Gastroesophageal sphincter (tissue), 4 donors: ENCODE measurements around the gene PYGB. TPM values are rescaled to one million over a fixed set of nuclear protein-coding genes. Genes with fewer than 3 reads are reported as not detected.

ENCODE experiments used
- ATAC-seq: fragments of 150-250 bp; one replicate; pipeline ENCODE4 v1.9.1; 2016; ENCODE audit warnings: mild to moderate bottlenecking, moderate library complexity
- H3K27ac ChIP-seq, 4 donors: fragments of 200-600 bp; sonication (generic) in 3 of 4; 1 replicate in 3 of 4; 2 replicates in 1 of 4; pipeline ENCODE4 v1.5.1; 2016 to 2019
- H3K27me3 ChIP-seq: fragments of 200-600 bp; sonication (generic); one replicate; pipeline ENCODE4 v1.5.1; 2019
- H3K36me3 ChIP-seq, 2 donors: fragments of 200-600 bp; sonication (generic); one replicate each; pipeline ENCODE4 v1.5.1; 2019; ENCODE audit warnings: control low read depth in 1 of 2
- H3K4me1 ChIP-seq, 3 donors: fragments of 200-600 bp; sonication (generic); 1 replicate in 2 of 3; 2 replicates in 1 of 3; pipeline ENCODE4 v1.5.1; 2016 to 2019; ENCODE audit warnings: control low read depth in 2 of 3
- H3K4me3 ChIP-seq, 2 donors: fragments of 200-600 bp; sonication (generic); one replicate each; pipeline ENCODE4 v1.5.1; 2019; ENCODE audit warnings: mild to moderate bottlenecking in 1 of 2, moderate library complexity in 1 of 2
- H3K9me3 ChIP-seq, 3 donors: fragments of 200-600 bp; sonication (generic); one replicate each; pipeline ENCODE4 v1.5.1; 2017 to 2019; ENCODE audit warnings: control low read depth in 2 of 3
- CTCF ChIP-seq, 4 experiments: fragments of 200-600 bp in 2 of 4; fragments of 450-650 bp in 2 of 4; sonication (generic) in 1 of 4; IDR thresholded peaks; one replicate each; pipeline ENCODE4 v1.5.1; 2017 to 2019; ENCODE audit warnings: antibody characterized with exemption in 4 of 4, mild to moderate bottlenecking in 2 of 4, moderate library complexity in 2 of 4
- EP300 ChIP-seq: sonication (generic); formaldehyde crosslinking; IDR thresholded peaks from one replicate; pipeline ENCODE4 v1.6.1; 2017; ENCODE audit warnings: antibody characterized with exemption, mild to moderate bottlenecking
- POLR2A ChIP-seq, 2 donors: fragments of 450-650 bp; IDR thresholded peaks; one replicate each; pipeline ENCODE4 v1.6.1; 2017; ENCODE audit warnings: antibody characterized with exemption in 2 of 2, mild to moderate bottlenecking in 2 of 2, moderate library complexity in 1 of 2
- POLR2AphosphoS5 ChIP-seq: sonication (generic); formaldehyde crosslinking; IDR thresholded peaks from one replicate; pipeline ENCODE4 v1.6.1; 2017; ENCODE audit warnings: antibody characterized with exemption
- WGBS, 2 donors: methylation state at CpG; one replicate each; pipeline ENCODE4 v1.1.5; 2018; ENCODE audit warnings: low coverage in 1 of 2; 5-methylcytosine and 5-hydroxymethylcytosine counted together
- total RNA-seq, 4 donors: library from RNA; depleted of rRNA; stranded (reverse); fragments of >200 nt; gene quantifications; one replicate each; pipeline ENCODE4 v1.1.0, GENCODE V29; 2016

Gene PYGB
- total RNA-seq, 4 donors from 2014 or later, result 131 to 663 (median 337) TPM

GRCh38 chr20:25297141-25297905 lies 49.4 kb downstream of the PYGB start:
- H3K4me3 ChIP-seq, result no peak overlapping the region
- H3K27ac ChIP-seq, result peak overlapping the region in 3 of 4 donors; percentile 73 to 75 (median 74)
- H3K36me3 ChIP-seq, result peaks cover 0 to 85% of the 10 kb centered on the region in 2 donors
- peaks cover 0 to 72% (median 16%) of the 10 kb centered on the region in 3 donors for H3K4me1 ChIP-seq
- H3K27me3 ChIP-seq, result no peaks in the 10 kb centered on the region
- H3K9me3 ChIP-seq, result no peaks in the 10 kb centered on the region
- TF ChIP-seq EP300 (no peak), POLR2AphosphoS5 (no peak), CTCF (IDR thresholded peaks at IDR 0.05) (no peak), POLR2A (IDR thresholded peaks at IDR 0.05) (no peak)
- WGBS, 2 donors, result 100% methylated on average over 1 of the region's 10 CpGs; no CpG with 5 or more reads in 1 of the 2 donors
- ATAC-seq, result no peak

- Histone ChIP-seq H3K36me3 (peaks cover 0 to 91% of the 10 kb centered on the region in 2 donors), H3K4me1 (peaks cover 0 to 48% (median 16%) of the 10 kb centered on the region in 3 donors), H3K9me3 (no peaks in the 10 kb centered on the region), H3K27ac (peak overlapping the region in 3 of 4 donors; percentile 21 to 47 (median 29)), H3K27me3 (no peaks in the 10 kb centered on the region), H3K4me3 (no peak overlapping the region)
- 93 to 100% methylated on average over 1 to 3 of the region's 9 CpGs for WGBS, 2 donors
- no peak for ATAC-seq
- TF ChIP-seq CTCF (IDR thresholded peaks at IDR 0.05), result no peak
- no peak for TF ChIP-seq POLR2AphosphoS5
- no peak for TF ChIP-seq EP300
- no peak for TF ChIP-seq POLR2A (IDR thresholded peaks at IDR 0.05)
Observed at GRCh38 chr20:25299806-25300205, 51.9 kb downstream of the PYGB start.

GRCh38 chr20:25300496-25301170 lies 52.7 kb downstream of the PYGB start:
- no peak overlapping the region for H3K4me3 ChIP-seq
- TF ChIP-seq POLR2A (IDR thresholded peaks at IDR 0.05), result no peak
- TF ChIP-seq POLR2AphosphoS5, result no peak
- TF ChIP-seq CTCF (IDR thresholded peaks at IDR 0.05), result peak in 1 of 4 experiments; percentile 19
- TF ChIP-seq EP300, result no peak
- peak overlapping the region in 2 of 4 donors; percentile 21 to 50 for H3K27ac ChIP-seq
- no peaks in the 10 kb centered on the region for H3K9me3 ChIP-seq
- H3K4me1 ChIP-seq, result peaks cover 0 to 40% (median 9%) of the 10 kb centered on the region in 3 donors
- peaks cover 0 to 95% of the 10 kb centered on the region in 2 donors for H3K36me3 ChIP-seq
- H3K27me3 ChIP-seq, result no peaks in the 10 kb centered on the region
- no peak for ATAC-seq
- no CpG with 5 or more reads among the region's 13 CpGs for WGBS, 2 donors

GRCh38 chr20:25301357-25301920 lies 53.6 kb downstream of the PYGB start:
- TF ChIP-seq CTCF (IDR thresholded peaks at IDR 0.05), result no peak
- Histone ChIP-seq H3K9me3 (no peaks in the 10 kb centered on the region), H3K36me3 (peaks cover 0 to 92% of the 10 kb centered on the region in 2 donors), H3K27ac (peak overlapping the region in 2 of 4 donors; percentile 38 to 50), H3K27me3 (no peaks in the 10 kb centered on the region), H3K4me3 (no peak overlapping the region), H3K4me1 (peaks cover 0 to 32% (median under 1%) of the 10 kb centered on the region in 3 donors)
- ATAC-seq, result no peak
- no CpG with 5 or more reads among the region's 9 CpGs for WGBS, 2 donors
